ENCODE measurements around the gene TMEM163. TPM values are rescaled to one million over a fixed set of nuclear protein-coding genes. Genes with fewer than 3 reads are reported as not detected.

The TMEM163 gene
- polyA plus RNA-seq, 1 experiment: not detected

- H3K36me3 ChIP-seq (ENCODE audit: control insufficient read depth, insufficient read depth, low read length): no peaks in the 10 kb centered on the region
- no peak for TF ChIP-seq CTCF (IDR thresholded peaks at IDR 0.05; ENCODE audit: insufficient read depth, low read depth, low read length)
- no peak overlapping the region for H3K4me3 ChIP-seq (ENCODE audit: low read depth, low read length)
- no peaks in the 10 kb centered on the region for H3K27me3 ChIP-seq (ENCODE audit: control insufficient read depth, insufficient read depth, low read length)
- CTCF ChIA-PET: no interaction called here
- no peak for DNase-seq (ENCODE audit: low read depth)
- POLR2A ChIA-PET: no interaction called here
Measured at GRCh38 chr2:134586326-134586965, 132.4 kb downstream of the TMEM163 start.

GRCh38 chr2:134583997-134584520, 134.7 kb downstream of the TMEM163 start:
- Histone ChIP-seq H3K27me3 (ENCODE audit: control insufficient read depth, insufficient read depth, low read length) (no peaks in the 10 kb centered on the region), H3K36me3 (ENCODE audit: control insufficient read depth, insufficient read depth, low read length) (no peaks in the 10 kb centered on the region), H3K4me3 (ENCODE audit: low read depth, low read length) (no peak overlapping the region)
- ChIA-PET CTCF (no interaction called here), POLR2A (no interaction called here)
- no peak for TF ChIP-seq CTCF (IDR thresholded peaks at IDR 0.05; ENCODE audit: insufficient read depth, low read depth, low read length)
- no peak for DNase-seq (ENCODE audit: low read depth)

- Histone ChIP-seq H3K4me3 (ENCODE audit: low read depth, low read length) (no peak overlapping the region), H3K27me3 (ENCODE audit: control insufficient read depth, insufficient read depth, low read length) (peaks cover 2% of the 10 kb centered on the region; the same call in 1 of the 2 replicates), H3K36me3 (ENCODE audit: control insufficient read depth, insufficient read depth, low read length) (no peaks in the 10 kb centered on the region)
- TF ChIP-seq CTCF (IDR thresholded peaks at IDR 0.05; ENCODE audit: insufficient read depth, low read depth, low read length): no peak
- ChIA-PET CTCF (no interaction called here), POLR2A (interaction anchor here (0.6 kb wide), 1 partner anchor 474 kb away, joined by 24 read pairs; no protein-coding TSS in a partner anchor)
- DNase-seq (ENCODE audit: low read depth): no peak
Measured at GRCh38 chr2:134583462-134583861, 135.3 kb downstream of the TMEM163 start.

GRCh38 chr2:134582547-134582899, 136.3 kb downstream of the TMEM163 start:
- no peak for DNase-seq (ENCODE audit: low read depth)
- H3K36me3 ChIP-seq (ENCODE audit: control insufficient read depth, insufficient read depth, low read length): no peaks in the 10 kb centered on the region
- no peak overlapping the region for H3K4me3 ChIP-seq (ENCODE audit: low read depth, low read length)
- ChIA-PET POLR2A (no interaction called here), CTCF (no interaction called here)
- H3K27me3 ChIP-seq (ENCODE audit: control insufficient read depth, insufficient read depth, low read length): peaks cover 2% of the 10 kb centered on the region; the same call in 1 of the 2 replicates
- no peak for TF ChIP-seq CTCF (IDR thresholded peaks at IDR 0.05; ENCODE audit: insufficient read depth, low read depth, low read length)

GRCh38 chr2:134581877-134582546, 136.8 kb downstream of the TMEM163 start:
- POLR2A ChIA-PET: no interaction called here
- H3K27me3 ChIP-seq (ENCODE audit: control insufficient read depth, insufficient read depth, low read length): peaks cover 2% of the 10 kb centered on the region; the same call in 1 of the 2 replicates
- H3K36me3 ChIP-seq (ENCODE audit: control insufficient read depth, insufficient read depth, low read length): no peaks in the 10 kb centered on the region
- H3K4me3 ChIP-seq (ENCODE audit: low read depth, low read length): no peak overlapping the region
- CTCF ChIA-PET: no interaction called here
- DNase-seq (ENCODE audit: low read depth): no peak
- TF ChIP-seq CTCF (IDR thresholded peaks at IDR 0.05; ENCODE audit: insufficient read depth, low read depth, low read length): no peak

Data from BJ (cell line).